NCI-H2196 (cell line): ENCODE measurements around the gene PPM1L.
"Not testable (repeated sequence)": the region's sequence is repeated elsewhere in the genome, so short reads cannot be mapped to it uniquely, and the experiment has no call there.

Source experiments
- DNase-seq: peaks from one replicate; lab custom pipeline; 2025; ENCODE audit not compliant: unreplicated experiment; lab: John Stamatoyannopoulos, UW

PPM1L gene

GRCh38 chr3:160977773-160978172 is 221.7 kb downstream of the PPM1L start:
- DNase-seq = no peak

GRCh38 chr3:160980740-160981139 is 224.7 kb downstream of the PPM1L start:
- DNase-seq = no peak

GRCh38 chr3:160981217-160981938 is 225.3 kb downstream of the PPM1L start:
- no peak for DNase-seq

- DNase-seq = no peak
Measured at GRCh38 chr3:160982491-160982890, 226.5 kb downstream of the PPM1L start.

DNA sequence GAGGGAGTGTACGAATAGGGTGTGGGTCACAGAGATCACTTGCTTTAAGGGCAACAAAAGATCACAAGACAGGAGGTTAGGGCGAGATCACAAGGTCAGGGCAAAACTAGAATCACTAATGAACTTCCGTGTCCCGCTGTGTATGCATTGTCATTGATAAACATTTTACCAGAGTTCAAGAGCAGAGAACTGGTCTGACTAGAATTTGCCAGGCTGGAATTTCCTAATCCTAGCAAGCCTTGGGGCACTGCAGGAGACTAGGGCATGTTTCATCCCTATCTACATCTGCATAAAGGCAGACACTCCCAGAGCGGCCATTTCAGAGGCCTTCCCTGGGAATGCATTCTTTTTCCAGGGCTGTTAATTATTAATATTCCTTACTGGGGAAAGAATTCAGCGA is 227.9 kb downstream of the PPM1L start:
- DNase-seq = not testable (repeated sequence)

DNA sequence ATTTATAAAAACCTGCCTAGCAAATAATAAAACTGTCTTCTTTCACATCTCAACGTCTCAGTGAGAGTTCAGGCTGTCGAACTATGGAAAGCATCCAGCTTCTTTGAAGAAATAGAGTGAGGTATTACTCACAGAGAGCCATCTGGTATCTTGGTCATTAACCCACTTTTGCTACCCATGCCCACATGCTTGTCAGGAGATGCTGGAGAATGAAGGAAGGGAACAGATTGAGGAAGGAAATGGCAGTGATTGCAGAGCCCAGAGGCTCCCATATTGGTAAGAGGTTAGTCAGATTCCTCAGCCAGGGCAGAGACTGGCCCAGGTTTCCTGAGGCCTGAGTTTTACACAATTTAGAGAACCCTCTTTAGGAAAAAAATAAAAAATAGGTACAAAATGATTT is 230.0 kb downstream of the PPM1L start:
- no peak for DNase-seq

GRCh38 chr3:160987982-160988964 is 232.2 kb downstream of the PPM1L start:
- DNase-seq = no peak

DNA sequence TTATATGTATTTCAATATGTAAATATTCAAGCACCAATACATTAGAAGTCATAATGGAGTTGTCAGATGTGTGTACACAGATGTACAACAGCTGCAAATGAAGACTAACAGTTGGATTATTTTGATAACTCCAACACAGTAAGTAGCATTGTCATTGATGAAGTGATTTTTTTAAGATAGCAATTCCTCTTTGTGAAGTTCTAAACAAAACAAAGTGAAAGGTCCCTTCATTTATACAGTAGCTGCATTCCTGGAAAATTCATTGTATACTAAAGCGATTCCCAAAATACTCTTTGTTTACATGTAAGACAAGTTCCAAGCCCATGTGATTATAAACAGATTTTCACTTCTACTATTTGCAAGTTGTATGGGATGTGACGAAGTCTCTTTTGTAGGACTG is 234.4 kb downstream of the PPM1L start:
- no peak for DNase-seq

- no peak for DNase-seq
Measured at GRCh38 chr3:160992712-160993111, 236.7 kb downstream of the PPM1L start.

DNA sequence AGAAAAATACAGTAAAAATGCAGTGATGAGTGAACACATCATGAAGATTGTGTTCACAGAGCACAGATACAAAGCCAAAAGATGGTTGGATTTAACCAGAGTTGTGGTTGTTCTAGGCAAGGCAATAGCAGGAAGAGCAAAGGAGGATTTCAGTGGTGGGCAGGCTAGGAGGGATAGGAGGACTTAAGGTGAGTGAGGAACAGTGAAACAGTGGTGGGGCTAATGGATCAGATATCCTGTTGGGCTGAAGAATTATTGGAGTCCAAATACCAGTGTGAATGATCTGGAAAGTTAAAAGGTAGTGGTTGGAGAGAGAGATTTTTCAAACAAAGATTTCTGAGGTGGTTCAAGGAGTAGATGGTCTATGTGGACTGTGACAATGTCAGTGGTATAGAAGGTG is 240.8 kb downstream of the PPM1L start:
- no peak for DNase-seq

- no peak for DNase-seq
Measured at GRCh38 chr3:160998581-160998980, 242.6 kb downstream of the PPM1L start.

DNA sequence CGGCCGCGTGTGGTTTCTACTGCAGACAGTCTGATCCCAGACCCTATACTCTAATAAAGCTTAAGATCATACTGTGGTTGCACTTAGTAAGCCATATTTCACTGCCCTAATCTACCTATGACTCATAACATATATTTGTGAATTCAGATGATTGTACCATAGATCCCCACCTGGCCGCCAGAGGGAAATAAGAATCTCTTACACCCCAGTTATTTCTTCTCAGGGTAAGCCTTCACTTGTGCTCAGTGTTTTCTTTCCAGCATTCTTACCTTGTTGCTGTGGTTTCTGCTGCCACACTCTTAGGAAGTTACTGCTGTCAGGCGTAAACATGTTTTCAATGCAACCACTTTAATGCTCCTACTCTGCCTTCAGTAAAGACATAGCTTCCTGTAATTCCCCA is 243.2 kb downstream of the PPM1L start:
- no peak for DNase-seq

- DNase-seq = no peak
Measured at GRCh38 chr3:161008086-161008485, 252.1 kb downstream of the PPM1L start.

GRCh38 chr3:161010151-161010550 is 254.1 kb downstream of the PPM1L start:
- not testable (repeated sequence) for DNase-seq

DNA sequence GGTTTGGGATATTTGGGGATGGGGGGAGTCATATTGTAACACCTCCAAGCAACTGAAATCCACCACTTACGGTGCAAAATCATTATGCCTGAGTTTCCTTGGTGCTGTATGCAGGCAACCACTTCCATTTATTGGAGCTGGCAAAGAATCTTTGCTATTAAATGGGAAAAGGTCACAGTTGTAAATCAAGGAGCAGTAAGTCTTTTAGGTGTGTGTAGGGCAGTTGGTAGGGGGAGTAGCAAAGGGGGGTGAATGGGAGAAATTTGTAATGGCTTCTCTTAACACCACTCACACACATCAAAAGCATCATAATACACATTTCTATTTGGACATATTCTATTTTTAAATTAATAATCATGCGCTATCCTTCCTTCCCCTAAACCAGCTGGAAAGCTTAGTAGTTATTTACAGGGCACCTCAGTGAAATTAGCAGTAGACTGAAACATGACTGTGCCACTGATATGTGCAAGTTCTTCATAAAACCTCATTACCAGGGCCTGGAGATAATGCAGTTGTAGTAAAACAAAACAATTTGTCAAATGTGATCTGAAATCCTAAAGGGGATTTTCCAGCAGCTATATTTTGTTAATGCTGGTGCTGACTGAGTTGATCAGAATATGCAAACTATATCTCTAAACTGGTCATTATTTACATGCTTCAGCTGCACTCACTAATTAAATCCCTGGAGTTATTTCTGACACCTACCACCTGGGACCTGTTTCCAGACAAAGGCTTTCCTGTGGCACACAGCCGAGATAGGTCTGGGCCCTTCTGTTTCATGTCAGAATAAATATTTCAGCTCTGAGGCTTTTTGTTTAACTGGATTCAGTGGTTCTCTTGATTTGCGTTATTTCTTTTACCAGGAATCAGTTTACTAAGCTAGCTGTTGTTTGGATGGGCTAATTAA is 259.1 kb downstream of the PPM1L start:
- DNase-seq = no peak

- no peak for DNase-seq
Measured at GRCh38 chr3:161016417-161017313, 260.6 kb downstream of the PPM1L start.

GRCh38 chr3:161017971-161018370 is 261.9 kb downstream of the PPM1L start:
- DNase-seq = no peak

GRCh38 chr3:161020256-161020655 is 264.2 kb downstream of the PPM1L start:
- no peak for DNase-seq

DNA sequence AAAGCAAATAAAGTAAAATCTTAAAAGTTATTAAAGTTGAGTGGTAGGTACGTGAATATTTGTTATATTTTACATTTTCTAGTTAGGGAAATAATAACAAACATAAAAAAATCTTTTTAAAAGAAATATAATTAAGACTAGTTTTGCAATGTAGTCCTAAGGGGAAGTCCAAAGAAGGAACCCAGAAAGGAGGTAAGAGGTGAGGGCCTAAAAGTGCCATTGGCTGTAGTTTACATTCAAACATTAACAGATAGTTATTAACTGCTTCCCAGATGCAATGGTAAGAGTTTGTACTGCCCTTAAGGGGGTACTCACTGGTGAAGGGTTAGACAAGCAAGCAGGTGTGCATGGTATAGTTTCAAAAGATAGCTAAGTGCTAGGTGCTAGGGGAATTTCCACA is 269.9 kb downstream of the PPM1L start:
- DNase-seq = no peak
